GM19438 (cell line): ENCODE measurements around the gene NELL1.

Experiments
- ATAC-seq: cut with Tn5 transposase; IDR thresholded peaks from one replicate; pipeline ENCODE4 v1.9.1; 2021; ENCODE audit warnings: low read depth; ENCODE audit not compliant: unreplicated experiment

The NELL1 gene

DNA sequence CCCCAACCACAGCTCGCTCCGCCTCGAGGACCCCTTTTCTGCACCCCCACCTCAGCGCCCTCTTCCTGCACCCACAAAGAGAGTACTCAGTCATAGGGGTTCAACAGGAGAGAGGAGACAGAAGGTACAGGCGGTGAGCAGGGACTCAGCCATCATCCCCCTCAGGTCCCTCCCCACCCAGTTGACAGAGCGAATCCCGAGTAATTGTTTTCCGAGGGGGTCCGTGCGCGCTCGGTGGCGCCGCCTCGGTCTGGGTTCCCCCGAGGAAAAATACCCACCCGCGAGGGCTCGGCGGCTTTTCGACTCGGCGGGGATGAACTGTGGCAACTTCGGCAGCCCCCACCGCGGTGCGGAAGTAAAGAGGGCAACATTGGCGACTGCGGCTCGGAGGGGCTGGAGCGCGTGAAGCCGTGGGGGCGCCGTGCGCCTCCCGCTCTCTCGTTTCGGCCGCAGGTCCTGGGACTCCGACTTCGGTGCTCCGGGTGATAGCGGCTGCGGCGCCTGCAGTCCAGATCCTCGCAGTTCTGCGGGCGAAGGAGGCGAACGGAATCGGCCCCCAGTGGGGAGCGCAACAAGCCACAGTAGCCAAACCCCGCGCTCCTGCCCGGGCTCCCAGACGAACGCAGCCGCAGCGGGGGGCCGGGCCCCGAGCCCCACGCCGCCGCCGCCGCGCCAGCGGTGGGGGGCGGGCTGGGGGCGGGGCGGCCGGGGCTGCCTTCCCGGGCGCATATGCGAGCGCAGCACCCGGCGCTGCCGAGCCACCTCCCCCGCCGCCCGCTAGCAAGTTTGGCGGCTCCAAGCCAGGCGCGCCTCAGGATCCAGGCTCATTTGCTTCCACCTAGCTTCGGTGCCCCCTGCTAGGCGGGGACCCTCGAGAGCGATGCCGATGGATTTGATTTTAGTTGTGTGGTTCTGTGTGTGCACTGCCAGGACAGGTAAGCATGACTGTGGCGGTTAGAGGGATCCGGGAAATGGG lies at the start of gene NELL1:
Gene NELL1 (plus strand): TSS at position 743 of the 976 bp plus-strand sequence.
- ATAC-seq = no peak

GRCh38 chr11:20620988-20621387 lies 48.4 kb upstream of the NELL1 start:
- ATAC-seq = no peak

- no peak for ATAC-seq
Measured at GRCh38 chr11:20621679-20622078, 47.7 kb upstream of the NELL1 start.

- no peak for ATAC-seq
Measured at GRCh38 chr11:20623252-20623651, 46.1 kb upstream of the NELL1 start.

DNA sequence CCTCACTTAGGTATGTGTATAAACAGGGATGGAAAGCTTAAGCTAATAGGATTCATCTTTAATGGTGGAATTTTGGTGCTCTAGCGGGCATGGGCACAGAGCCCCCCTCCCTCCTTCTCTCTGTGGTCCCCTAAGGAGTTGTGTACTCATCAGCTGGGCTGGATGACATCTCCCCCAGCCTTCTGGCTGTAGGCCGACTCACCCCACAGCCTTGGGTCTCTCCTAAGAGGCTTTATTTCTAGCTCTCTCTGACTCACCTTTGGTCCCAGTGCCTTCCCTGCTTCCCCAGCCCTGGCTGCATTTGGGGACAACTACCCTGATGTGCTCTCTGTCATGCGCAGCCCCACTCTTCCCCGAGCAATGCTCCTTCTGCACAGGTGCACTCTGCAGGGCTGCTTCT lies 43.1 kb upstream of the NELL1 start:
- no peak for ATAC-seq

GRCh38 chr11:20627026-20627425 lies 42.4 kb upstream of the NELL1 start:
- no peak for ATAC-seq

DNA sequence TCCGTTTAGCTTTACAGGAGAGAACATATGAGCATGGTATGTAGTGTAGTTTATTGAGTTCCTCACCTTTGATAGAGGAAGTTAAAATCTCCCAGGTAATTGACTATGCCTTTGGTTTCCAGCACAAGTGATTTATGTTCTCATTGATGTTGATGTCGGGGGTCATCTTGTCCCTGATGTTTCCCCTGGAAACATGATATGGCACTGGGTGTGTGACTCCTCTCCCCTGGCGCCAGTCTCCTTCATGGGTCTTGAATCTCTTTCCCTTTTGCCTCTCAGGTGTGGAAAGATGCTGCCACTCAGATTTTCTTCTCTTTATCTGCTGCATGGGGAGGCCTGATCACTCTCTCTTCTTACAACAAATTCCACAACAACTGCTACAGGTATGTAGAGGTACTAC lies 41.7 kb upstream of the NELL1 start:
- no peak for ATAC-seq

DNA sequence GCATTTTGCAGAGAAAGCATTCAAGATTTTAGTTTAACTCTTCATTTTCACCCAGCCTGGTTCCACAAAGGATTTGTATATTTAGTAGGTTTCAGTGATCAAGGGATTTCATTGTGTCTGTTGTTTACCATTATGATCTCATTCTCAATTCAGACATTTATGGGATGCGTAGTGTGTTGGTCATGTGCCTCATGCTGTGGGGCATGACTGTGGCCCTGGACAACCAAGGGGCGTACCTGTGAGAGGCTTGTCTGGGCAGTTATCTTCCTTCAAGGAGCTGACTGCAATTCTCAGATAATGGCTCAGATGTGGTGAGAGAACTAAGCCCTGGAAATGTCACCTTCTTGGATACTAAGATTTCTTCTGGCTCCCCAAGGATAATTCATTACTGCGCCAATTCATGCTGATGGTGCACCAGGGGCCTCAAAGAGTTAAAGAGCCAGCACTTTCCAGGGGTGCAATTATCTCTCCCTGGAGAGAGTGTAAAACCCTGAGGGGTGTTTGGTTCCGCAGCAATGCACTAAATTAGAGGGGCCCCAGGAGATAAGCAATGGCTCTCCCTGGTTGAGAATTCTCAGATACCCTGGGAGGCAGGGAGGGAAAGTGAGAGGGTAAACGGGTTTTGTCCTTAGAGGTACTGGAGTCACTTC lies 37.7 kb upstream of the NELL1 start:
- no peak for ATAC-seq

- no peak for ATAC-seq
Measured at GRCh38 chr11:20632169-20632532, 37.2 kb upstream of the NELL1 start.

- no peak for ATAC-seq
Measured at GRCh38 chr11:20634044-20634443, 35.3 kb upstream of the NELL1 start.

DNA sequence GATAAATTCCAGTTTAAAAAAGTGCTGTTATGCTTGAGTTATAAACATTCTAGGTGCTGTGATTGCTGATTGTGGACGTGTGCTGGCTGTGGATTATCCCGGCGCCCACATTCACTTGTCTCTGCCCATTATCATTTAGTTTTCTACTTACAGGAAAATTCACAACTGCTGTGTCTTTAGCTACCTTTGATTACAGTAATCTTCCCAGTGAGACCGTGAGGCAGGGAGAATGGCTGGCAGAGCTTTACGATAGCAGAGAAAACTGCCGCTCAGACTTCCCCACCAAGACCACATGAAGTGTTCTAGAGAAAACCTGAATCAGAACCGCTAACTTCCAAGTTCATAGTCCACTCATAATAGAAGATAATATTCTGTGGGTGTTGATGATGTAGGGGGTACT lies 34.6 kb upstream of the NELL1 start:
- ATAC-seq = no peak

- ATAC-seq = no peak
Measured at GRCh38 chr11:20638074-20638473, 31.3 kb upstream of the NELL1 start.

- ATAC-seq = no peak
Measured at GRCh38 chr11:20639688-20640087, 29.7 kb upstream of the NELL1 start.

DNA sequence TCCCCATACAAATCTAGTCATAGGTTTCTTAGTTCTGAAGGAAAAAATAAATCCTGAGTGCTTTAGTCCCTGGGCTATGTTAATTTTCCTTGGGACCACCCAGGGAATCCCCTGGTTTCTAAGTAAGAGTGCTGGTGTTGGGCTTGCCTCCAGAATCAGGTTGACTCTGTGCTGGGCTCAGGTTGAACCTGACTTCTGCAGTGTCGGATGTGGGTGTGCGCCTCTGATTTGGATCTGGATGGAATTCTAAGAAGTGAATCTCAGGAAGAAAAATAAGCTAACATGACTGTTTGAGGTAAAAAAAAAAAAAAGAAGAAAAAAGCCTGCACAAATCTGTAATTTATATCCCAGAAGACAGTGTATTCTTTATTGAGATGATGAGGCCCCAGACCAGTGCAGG lies 29.0 kb upstream of the NELL1 start:
- no peak for ATAC-seq

DNA sequence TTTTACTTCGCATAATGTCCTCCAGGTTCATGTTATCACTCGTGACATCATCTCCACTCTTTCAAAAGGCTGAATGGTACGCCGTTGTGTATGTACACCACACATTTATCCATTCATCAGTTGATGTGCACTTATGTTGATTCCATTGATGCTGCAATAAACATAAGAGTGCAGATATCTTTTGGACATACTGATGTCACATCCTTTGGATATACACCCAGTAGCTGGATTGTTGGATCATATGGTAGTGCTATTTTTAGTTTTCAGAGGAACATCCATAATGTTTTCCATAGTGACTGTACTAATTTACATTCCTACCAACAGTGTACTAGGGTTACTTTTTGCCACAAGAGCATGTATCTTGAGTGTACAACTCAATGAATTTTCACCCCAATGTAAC lies 25.0 kb upstream of the NELL1 start:
- no peak for ATAC-seq

DNA sequence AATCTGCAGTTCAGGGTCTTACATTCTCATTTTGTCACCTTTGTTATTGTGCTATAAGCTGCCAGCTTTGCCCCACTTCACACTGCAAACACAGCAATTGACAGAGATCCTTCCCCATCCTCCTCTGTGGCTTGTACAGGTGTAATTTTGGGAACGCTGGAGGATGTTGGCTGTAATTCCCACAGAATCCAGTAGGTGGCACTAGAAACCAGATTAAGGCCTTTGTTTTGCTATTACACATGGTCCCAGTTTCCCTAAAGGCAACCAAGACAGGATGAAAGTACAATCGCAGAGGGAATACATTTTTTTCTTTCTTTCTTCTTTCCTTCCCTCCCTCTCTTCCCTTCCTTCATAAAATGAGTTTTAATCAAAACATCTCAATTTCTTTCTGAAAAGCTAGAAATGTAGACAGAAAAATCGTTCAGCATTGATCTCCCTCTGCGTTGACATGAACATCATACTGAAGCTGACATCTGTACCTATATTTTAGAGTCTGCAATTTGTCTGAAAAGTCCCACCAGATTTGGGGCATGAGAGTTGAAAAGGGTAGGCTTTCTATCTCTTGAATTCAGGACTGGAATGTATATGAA lies 21.3 kb upstream of the NELL1 start:
- ATAC-seq = no peak

- ATAC-seq = no peak
Measured at GRCh38 chr11:20652150-20652806, 17.1 kb upstream of the NELL1 start.

DNA sequence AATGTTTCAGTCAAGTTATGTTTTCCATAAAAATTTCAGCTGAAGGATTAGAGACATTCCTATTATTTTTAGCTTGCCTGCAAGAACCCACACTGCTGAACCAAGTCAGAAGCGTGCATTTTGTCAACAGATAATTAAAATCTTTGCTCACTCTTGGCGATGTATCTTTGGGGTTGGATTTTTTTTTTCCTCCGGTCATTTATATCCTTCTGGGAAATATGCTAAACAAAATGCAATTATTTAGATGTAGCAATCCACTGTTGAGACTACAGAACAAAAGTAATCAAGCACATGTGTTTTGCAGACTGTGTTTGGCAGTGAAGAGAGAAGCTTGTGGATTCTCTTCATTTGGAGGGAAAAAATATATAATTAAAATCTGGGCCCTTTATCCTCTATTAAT lies 15.3 kb upstream of the NELL1 start:
- no peak for ATAC-seq

DNA sequence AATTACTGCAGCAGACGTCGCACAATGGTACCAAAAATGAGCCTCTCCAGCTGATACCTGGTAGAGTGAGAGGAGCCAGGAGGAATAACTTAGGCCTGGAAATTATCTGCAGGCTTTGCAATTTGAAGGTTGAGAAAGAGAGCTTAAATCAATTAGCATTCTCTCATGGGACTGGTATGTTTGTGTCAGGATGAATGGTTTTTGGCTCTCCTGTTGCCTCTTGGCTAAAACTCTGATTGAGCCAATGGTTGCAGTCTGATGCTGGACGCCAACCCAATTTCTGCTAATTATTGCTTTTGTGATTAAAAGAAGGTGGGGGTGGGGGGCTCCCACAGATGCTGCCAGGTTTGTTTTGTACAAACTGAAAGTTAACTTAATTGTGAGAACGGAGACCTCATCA lies 12.5 kb upstream of the NELL1 start:
- no peak for ATAC-seq

DNA sequence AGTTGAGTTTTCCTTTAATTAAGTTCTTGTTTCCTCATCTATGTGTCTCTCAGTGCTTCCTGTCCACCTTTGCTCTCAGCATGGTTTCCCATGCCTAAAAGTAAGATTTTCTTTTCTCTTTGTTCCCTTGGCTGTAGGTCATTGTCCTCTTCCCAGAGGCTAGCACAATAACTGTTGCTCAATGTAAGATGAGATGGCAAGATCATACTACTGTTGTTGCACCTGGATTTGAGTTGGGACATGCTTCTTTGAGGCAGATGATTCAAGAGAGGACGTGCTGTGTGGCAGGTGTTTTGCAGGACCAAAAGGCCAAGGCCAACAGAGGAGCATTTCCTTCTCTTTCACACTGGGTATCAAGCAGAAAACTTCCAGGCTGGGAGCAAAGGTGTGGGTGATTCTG lies 11.3 kb upstream of the NELL1 start:
- ATAC-seq = no peak

- no peak for ATAC-seq
Measured at GRCh38 chr11:20661445-20661844, 7.9 kb upstream of the NELL1 start.
